Breast epithelium (tissue), 4 donors: Measurements from ENCODE around the gene ACOXL. TPM values are rescaled to one million over a fixed set of nuclear protein-coding genes. Genes with fewer than 3 reads are reported as not detected.

Source experiments
- DNase-seq, 2 donors: peaks; one replicate each; pipeline ENCODE4 v3.0.0-alpha.2; 2019; ENCODE audit warnings: low spot score in 2 of 2
- H3K27ac ChIP-seq, 2 donors: fragments of 200-600 bp; sonication (generic) in 1 of 2; one replicate each; pipeline ENCODE4 v1.5.1; 2016 to 2019; ENCODE audit warnings: mild to moderate bottlenecking in 1 of 2
- H3K27me3 ChIP-seq, 2 donors: fragments of 200-600 bp; sonication (generic) in 1 of 2; one replicate each; pipeline versions ENCODE4 v1.5.1 to v1.6.0; 2017 to 2019; ENCODE audit warnings: control low read depth in 1 of 2, mild to moderate bottlenecking in 1 of 2
- H3K36me3 ChIP-seq: fragments of 200-600 bp; one replicate; pipeline ENCODE4 v1.5.1; 2019
- H3K4me1 ChIP-seq, 2 donors: fragments of 200-600 bp; sonication (generic); one replicate each; pipeline ENCODE4 v1.5.1; 2016 to 2019; ENCODE audit warnings: control low read depth in 1 of 2
- H3K4me3 ChIP-seq, 3 donors: fragments of 200-600 bp; sonication (generic); 1 replicate in 2 of 3; 2 replicates in 1 of 3; pipeline ENCODE4 v1.5.1; 2016 to 2019; ENCODE audit warnings: mild to moderate bottlenecking in 3 of 3, moderate library complexity in 2 of 3
- H3K9me3 ChIP-seq, 2 donors: fragments of 200-600 bp; sonication (generic) in 1 of 2; one replicate each; pipeline ENCODE4 v1.5.1; 2016 to 2019; ENCODE audit warnings: control low read depth in 1 of 2
- CTCF ChIP-seq, 3 donors: fragments of 450-650 bp; IDR thresholded peaks; one replicate each; pipeline ENCODE4 v1.5.1; 2016 to 2017; ENCODE audit warnings: antibody characterized with exemption in 3 of 3, mild to moderate bottlenecking in 3 of 3, moderate library complexity in 3 of 3
- POLR2A ChIP-seq: fragments of 450-650 bp; IDR thresholded peaks from one replicate; pipeline ENCODE4 v1.6.1; 2016; ENCODE audit warnings: antibody characterized with exemption, mild to moderate bottlenecking, moderate library complexity
- POLR2AphosphoS5 ChIP-seq, 3 donors: sonication (generic); formaldehyde crosslinking; IDR thresholded peaks; one replicate each; pipeline ENCODE4 v1.6.1; 2017; ENCODE audit warnings: antibody characterized with exemption in 3 of 3
- intact Hi-C: fragments of 100-400 bp; cut with DNase I; formaldehyde crosslinking; loops from one replicate; pipeline ENCODE4 v1.15.1; 2023; ENCODE audit warnings: low total_unique reads
- total RNA-seq, 3 donors: library from RNA; depleted of rRNA; stranded (reverse); fragments of >200 nt; gene quantifications; one replicate each; pipeline ENCODE4 v1.1.0, GENCODE V29; 2016

The ACOXL gene
- total RNA-seq, 3 donors from 2014 or later, result not detected

GRCh38 chr2:110955045-110955444, 222.7 kb downstream of the ACOXL start:
- no peaks in the 10 kb centered on the region for H3K36me3 ChIP-seq
- intact Hi-C loops, result no loop called here
- H3K4me3 ChIP-seq, result no peak overlapping the region
- no peaks in the 10 kb centered on the region for H3K4me1 ChIP-seq
- H3K9me3 ChIP-seq, result no peaks in the 10 kb centered on the region
- DNase-seq, result no peak
- no peak for TF ChIP-seq POLR2A
- no peak for TF ChIP-seq POLR2AphosphoS5 (IDR thresholded peaks at IDR 0.05)
- TF ChIP-seq CTCF (IDR thresholded peaks at IDR 0.05), result no peak
- H3K27me3 ChIP-seq, result no peaks in the 10 kb centered on the region
- H3K27ac ChIP-seq, result no peak overlapping the region

DNA sequence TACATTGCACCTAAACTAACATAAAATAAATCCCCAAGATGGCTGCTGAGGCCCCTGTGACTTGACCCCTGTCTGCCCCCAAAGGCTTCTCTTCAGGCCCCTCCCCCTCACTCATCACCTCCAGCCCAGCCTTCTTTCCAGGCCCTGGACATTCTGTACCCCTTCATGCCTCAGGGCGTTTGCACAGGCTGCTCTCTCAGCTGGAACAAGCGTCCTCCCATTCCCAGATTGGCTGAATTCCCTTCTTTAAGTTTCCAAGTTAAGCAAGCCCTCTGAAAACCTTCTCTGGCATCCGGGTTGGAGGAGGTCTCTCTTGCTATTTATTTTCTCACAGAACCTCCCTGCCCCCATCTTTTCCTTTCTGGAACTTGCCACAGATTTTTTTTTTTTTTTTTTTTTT, 223.2 kb downstream of the ACOXL start:
- Histone ChIP-seq H3K4me1 (no peaks in the 10 kb centered on the region), H3K9me3 (no peaks in the 10 kb centered on the region), H3K27ac (no peak overlapping the region), H3K36me3 (no peaks in the 10 kb centered on the region), H3K4me3 (no peak overlapping the region), H3K27me3 (no peaks in the 10 kb centered on the region)
- DNase-seq, result no peak
- TF ChIP-seq POLR2A, result no peak
- no peak for TF ChIP-seq CTCF (IDR thresholded peaks at IDR 0.05)
- TF ChIP-seq POLR2AphosphoS5 (IDR thresholded peaks at IDR 0.05), result no peak
- intact Hi-C loops, result no loop called here

DNA sequence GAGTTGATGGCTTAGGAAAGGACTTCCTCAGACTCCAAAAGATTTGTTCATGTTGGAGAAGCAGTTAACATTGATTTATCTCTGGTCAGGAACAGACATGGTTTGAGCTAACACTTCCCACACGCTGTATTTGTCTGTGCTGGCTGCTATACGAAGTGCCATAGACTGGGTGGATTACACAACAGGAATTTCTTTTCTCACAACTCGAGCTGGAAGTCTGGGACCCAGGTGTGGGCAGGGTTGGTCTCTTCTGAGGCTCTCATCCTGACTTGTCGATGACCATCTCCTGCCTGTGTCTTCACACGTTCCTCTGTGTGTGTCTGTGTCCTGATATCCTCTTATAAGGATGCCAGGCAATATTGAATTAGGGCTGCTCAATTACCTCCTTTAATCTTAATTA, 224.9 kb downstream of the ACOXL start:
- intact Hi-C loops, result no loop called here

GRCh38 chr2:110958346-110959119, 226.2 kb downstream of the ACOXL start:
- Histone ChIP-seq H3K9me3 (no peaks in the 10 kb centered on the region), H3K4me1 (no peaks in the 10 kb centered on the region), H3K36me3 (no peaks in the 10 kb centered on the region), H3K27ac (no peak overlapping the region), H3K4me3 (no peak overlapping the region), H3K27me3 (no peaks in the 10 kb centered on the region)
- no peak for DNase-seq
- intact Hi-C loops, result no loop called here
- no peak for TF ChIP-seq POLR2A
- no peak for TF ChIP-seq CTCF (IDR thresholded peaks at IDR 0.05)
- no peak for TF ChIP-seq POLR2AphosphoS5 (IDR thresholded peaks at IDR 0.05)

More for the DNA sequence above, 224.9 kb downstream of the ACOXL start:
- Histone ChIP-seq H3K4me3 (no peak overlapping the region), H3K27me3 (no peaks in the 10 kb centered on the region), H3K4me1 (no peaks in the 10 kb centered on the region), H3K36me3 (no peaks in the 10 kb centered on the region), H3K9me3 (no peaks in the 10 kb centered on the region), H3K27ac (no peak overlapping the region)
- no peak for DNase-seq
- TF ChIP-seq CTCF (IDR thresholded peaks at IDR 0.05) (no peak), POLR2A (no peak), POLR2AphosphoS5 (IDR thresholded peaks at IDR 0.05) (no peak)

- Histone ChIP-seq H3K4me1 (no peaks in the 10 kb centered on the region), H3K36me3 (no peaks in the 10 kb centered on the region), H3K27ac (no peak overlapping the region), H3K4me3 (no peak overlapping the region), H3K9me3 (no peaks in the 10 kb centered on the region), H3K27me3 (no peaks in the 10 kb centered on the region)
- intact Hi-C loops, result no loop called here
- TF ChIP-seq POLR2A (no peak), CTCF (IDR thresholded peaks at IDR 0.05) (no peak), POLR2AphosphoS5 (IDR thresholded peaks at IDR 0.05) (no peak)
- no peak for DNase-seq
Observed at GRCh38 chr2:110959198-110959597, 226.8 kb downstream of the ACOXL start.
